GM12878 (cell line): ENCODE measurements around the gene THBS3. TPM values are rescaled to one million over a fixed set of nuclear protein-coding genes. Genes with fewer than 3 reads are reported as not detected.

Source experiments
- ATAC-seq: fragments of 200-7000 bp; cut with Tn5 transposase; 3 replicates; pipeline ENCODE4 v1.9.1; 2020; ENCODE audit warnings: mild to moderate bottlenecking, moderate library complexity
- BruUV-seq: library from RNA; stranded (reverse); fragments of 400-500 nt; replicated peaks from 2 replicates; lab custom pipeline; 2021; lab: Mats Ljungman, UMichigan
- CTCF ChIA-PET: fragments of 300-600 bp; sonication (Branson Sonifier 250); formaldehyde crosslinking; extraction: SDS; loops from one replicate; lab custom pipeline; 2021; ENCODE audit warnings: inconsistent platforms; lab: Yijun Ruan, JAX
- POLR2A ChIA-PET: fragments of 350-600 bp; formaldehyde crosslinking; extraction: SDS; loops from one replicate; lab custom pipeline; 2021; ENCODE audit warnings: inconsistent platforms; lab: Charles Lee
- RAD21 ChIA-PET: fragments of 300-600 bp; sonication (Branson Sonifier 250); formaldehyde crosslinking; loops from one replicate; lab custom pipeline; 2023; ENCODE audit warnings: antibody characterized with exemption; ENCODE audit not compliant: unreplicated experiment; lab: Charles Lee
- SMC1A ChIA-PET: fragments of 300-600 bp; sonication (Branson Sonifier 250); formaldehyde crosslinking; loops from one replicate; lab custom pipeline; 2023; ENCODE audit not compliant: unreplicated experiment, uncharacterized antibody; lab: Charles Lee
- DNase-seq: peaks from one replicate; pipeline ENCODE4 v3.0.0-alpha.2; 2011; ENCODE audit warnings: low read depth, low spot score
- FAIRE-seq: peaks from 3 replicates; lab custom pipeline; 2011; peaks lifted over from hg19 to GRCh38; lab: Jason Lieb, UNC
- H2AFZ ChIP-seq: 2 replicates; pipeline ENCODE4 v1.6.0; 2011; ENCODE audit warnings: low read depth, low read length, control low read depth; ENCODE audit not compliant: control insufficient read depth
- H3K27ac ChIP-seq: 2 replicates; pipeline ENCODE4 v1.5.1; 2011; ENCODE audit warnings: control low read depth; ENCODE audit not compliant: control insufficient read depth, insufficient read depth
- H3K27me3 ChIP-seq, 2 experiments: replicated peaks in 1 of 2; 2 replicates each; pipeline versions ENCODE4 v1.6.0 to v1.6.1; 2011; ENCODE audit warnings: low read length in 1 of 2; ENCODE audit not compliant: control insufficient read depth in 2 of 2, insufficient read depth in 2 of 2
- H3K36me3 ChIP-seq, 2 experiments: 2 replicates each; pipeline ENCODE4 v1.5.1; 2011; ENCODE audit warnings: low read length in 1 of 2; ENCODE audit not compliant: control insufficient read depth in 2 of 2, insufficient read depth in 2 of 2
- H3K4me1 ChIP-seq: 2 replicates; pipeline ENCODE4 v1.6.1; 2011; ENCODE audit warnings: mild to moderate bottlenecking, low read length, moderate library complexity, mixed read lengths; ENCODE audit not compliant: control insufficient read depth, insufficient read depth
- H3K4me2 ChIP-seq: 2 replicates; pipeline ENCODE4 v1.6.0; 2011; ENCODE audit warnings: control low read depth; ENCODE audit not compliant: control insufficient read depth, insufficient read depth
- H3K4me3 ChIP-seq: fragments of 200-600 bp; sonication (generic); 2 replicates; pipeline ENCODE4 v1.5.1; 2016
- H3K79me2 ChIP-seq: 2 replicates; pipeline ENCODE4 v1.6.0; 2011; ENCODE audit warnings: low read length; ENCODE audit not compliant: control insufficient read depth, insufficient read depth
- H3K9ac ChIP-seq: 2 replicates; pipeline ENCODE4 v1.8.0; 2011; ENCODE audit warnings: low read length, control low read depth, mixed read lengths; ENCODE audit not compliant: control insufficient read depth, insufficient read depth
- H3K9me3 ChIP-seq: replicated peaks from 3 replicates; pipeline ENCODE4 v1.5.1; 2011; ENCODE audit warnings: mild to moderate bottlenecking, low read length; ENCODE audit not compliant: control insufficient read depth, insufficient read depth
- H4K20me1 ChIP-seq: 2 replicates; pipeline ENCODE4 v1.6.0; 2011; ENCODE audit not compliant: control insufficient read depth, insufficient read depth
- BCL11A ChIP-seq: IDR thresholded peaks from 2 replicates; pipeline ENCODE4 v1.6.1; 2011; ENCODE audit warnings: low read depth, low read length
- HCFC1 ChIP-seq: fragments of 150-350 bp; IDR thresholded peaks from 2 replicates; pipeline ENCODE4 v1.6.1; 2014; ENCODE audit warnings: low read length
- KLF5 ChIP-seq: fragments of 450-650 bp; IDR thresholded peaks from 2 replicates; pipeline ENCODE4 v1.6.1; 2014; ENCODE audit warnings: mild to moderate bottlenecking; ENCODE audit not compliant: partially characterized antibody
- NFYA ChIP-seq: IDR thresholded peaks from 2 replicates; pipeline ENCODE4 v1.6.1; 2011; ENCODE audit warnings: low read depth, mild to moderate bottlenecking, low read length, improper control_type of control experiment, borderline replicate concordance
- NR2C1 ChIP-seq: fragments of 450-650 bp; IDR thresholded peaks from 2 replicates; pipeline ENCODE4 v1.6.1; 2017; ENCODE audit warnings: antibody characterized with exemption, mild to moderate bottlenecking, moderate library complexity
- USF1 ChIP-seq: IDR thresholded peaks from 2 replicates; pipeline ENCODE4 v1.6.1; 2011; ENCODE audit warnings: borderline replicate concordance, low read depth, mild to moderate bottlenecking, moderate library complexity, mixed read lengths, low read length; ENCODE audit not compliant: insufficient read depth; ENCODE audit errors: extremely low read length
- ZNF384 ChIP-seq: IDR thresholded peaks from 2 replicates; pipeline ENCODE4 v1.6.1; 2012; ENCODE audit warnings: low read depth, mild to moderate bottlenecking, low read length, improper control_type of control experiment, borderline replicate concordance
- ZZZ3 ChIP-seq: IDR thresholded peaks from 2 replicates; pipeline ENCODE4 v1.6.1; 2011; ENCODE audit warnings: low read depth; ENCODE audit not compliant: control insufficient read depth, insufficient read length
- WGBS: methylation state at CpG from one replicate; pipeline ENCODE4 v1.1.6; 2016; ENCODE audit warnings: low lambda C conversion rate; ENCODE audit not compliant: insufficient replicate concordance, insufficient coverage; ENCODE audit errors: missing lambda C conversion rate; 5-methylcytosine and 5-hydroxymethylcytosine counted together
- in situ Hi-C: fragments of 300-500 bp; cut with MboI; formaldehyde crosslinking; loops from 9 replicates; pipeline ENCODE4 v1.14.3; 2018; ENCODE audit warnings: mixed read lengths
- intact Hi-C: fragments of 100-400 bp; cut with micrococcal nuclease; formaldehyde crosslinking; loops from one replicate; pipeline ENCODE4 v1.14.2; 2022; ENCODE audit not compliant: unreplicated experiment
- polyA plus RNA-seq, 11 experiments: library from polyadenylated mRNA; depleted of rRNA in 4 of 11; unstranded in 6 of 11; stranded (reverse) in 5 of 11; fragments of >200 nt; fragmentation: Nextera tagmentation in 4 of 11; fragmentation: Illumina TruSeq in 1 of 11; extraction: Ambion mirVana in 4 of 11; extraction: Trizol in 1 of 11; gene quantifications; 1 replicate in 1 of 11; 2 replicates in 10 of 11; pipeline versions ENCODE4 v1.2.1 to v1.2.3, GENCODE V29; 2011 to 2016; ENCODE audit warnings: inconsistent platforms in 2 of 11, missing spikeins in 2 of 11, low read depth in 1 of 11
- total RNA-seq, 4 experiments: library from RNA; depleted of rRNA in 3 of 4; stranded (reverse); fragments of >200 nt in 3 of 4; fragmentation: Illumina TruSeq in 1 of 4; extraction: Trizol in 1 of 4; gene quantifications; 2 replicates each; pipeline versions ENCODE4 v1.2.1 to v1.2.3, GENCODE V29; 2013 to 2021

Gene THBS3
- total and polyA plus RNA-seq, 10 of the 15 experiments (the other 5 are each of a cell fraction or from before 2014, with no cell fraction given) = 0.66 to 3.6 (median 2.0) TPM

- ChIA-PET RAD21 (interaction anchor here (0.7 to 5.1 kb wide), 6 partner anchors 33 to 84 kb away, joined by 3 to 71 read pairs (median 4); partner anchors contain the start of gene SLC50A1), SMC1A (interaction anchor here (0.9 to 5.9 kb wide), 5 partner anchors 27 to 81 kb away, joined by 3 to 37 read pairs (median 7); partner anchors contain the start of gene SLC50A1), CTCF (interaction anchor here (0.9 to 12.1 kb wide), 9 partner anchors 24 to 125 kb away, joined by 3 to 284 read pairs (median 4); partner anchors contain the start of gene SLC50A1), POLR2A (no interaction called here)
- Histone ChIP-seq H4K20me1 (no peaks in the 10 kb centered on the region), H3K27me3 (no peaks in the 10 kb centered on the region), H3K4me1 (peaks cover 19% of the 10 kb centered on the region), H2AFZ (no peak overlapping the region), H3K4me2 (no peak overlapping the region), H3K9me3 (no peaks in the 10 kb centered on the region; the same call in 2 of the 3 replicates), H3K27ac (no peak overlapping the region), H3K9ac (no peak overlapping the region), H3K79me2 (peaks cover 12% of the 10 kb centered on the region), H3K4me3 (no peak overlapping the region), H3K36me3 (peaks cover 0 to 3% of the 10 kb centered on the region in 2 experiments; a peak in 1 of 4 replicates)
- in situ Hi-C loops (loop anchor here (5.0 kb wide), 1 partner anchor 77 kb away; no protein-coding TSS in a partner anchor), intact Hi-C loops (no loop called here)
- TF ChIP-seq ZZZ3 (no peak), KLF5 (no peak), NFYA (no peak), ZNF384 (no peak), BCL11A (no peak), HCFC1 (no peak), USF1 (no peak), NR2C1 (no peak)
- WGBS = 51% methylated on average over 5 of the region's 5 CpGs
- FAIRE-seq (no peak), DNase-seq (no peak), ATAC-seq (no peak)
- no TSS peak for BruUV-seq
Observed at GRCh38 chr1:155169541-155169940, 38.2 kb downstream of the THBS3 start.
